GM12865 (cell line): ENCODE data around the gene RNPEPL1.
A peak's percentile ranks its signal among the peaks of the same experiment; 100 is the strongest.

Experiments
- DNase-seq: peaks from one replicate; pipeline ENCODE4 v3.0.0; 2010; ENCODE audit warnings: low read depth
- H3K4me3 ChIP-seq: 2 replicates; pipeline ENCODE4 v1.5.1; 2011; ENCODE audit warnings: mild to moderate bottlenecking, low read depth, low read length, control low read depth
- TF ChIP-seq, protein P1 (sequence below): IDR thresholded peaks from 2 replicates; pipeline ENCODE4 v1.5.1; 2011; ENCODE audit warnings: low read length, control low read depth, low read depth, inconsistent platforms; ENCODE audit not compliant: insufficient read depth; ENCODE audit errors: missing control alignments

The RNPEPL1 gene

DNA sequence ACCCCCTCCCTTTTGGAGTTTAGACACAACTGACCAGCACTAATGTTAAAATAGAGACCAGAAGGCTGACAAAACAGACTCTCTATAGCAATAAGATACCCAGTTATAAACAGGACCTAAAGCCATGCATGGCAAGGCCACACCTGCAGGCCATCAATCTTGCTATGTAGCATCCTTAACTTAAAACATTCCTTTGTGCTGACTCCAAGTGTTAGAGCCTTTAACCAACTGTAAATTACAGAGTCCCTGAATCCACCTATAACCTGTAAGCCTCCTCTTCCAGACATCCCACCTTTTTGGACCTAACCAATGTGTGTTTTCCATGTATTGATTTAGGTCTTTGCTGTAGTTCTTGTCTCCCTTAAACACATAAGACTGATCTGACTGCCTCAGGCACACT, 28.4 kb upstream of the RNPEPL1 start:
- TF ChIP-seq, protein P1, sequence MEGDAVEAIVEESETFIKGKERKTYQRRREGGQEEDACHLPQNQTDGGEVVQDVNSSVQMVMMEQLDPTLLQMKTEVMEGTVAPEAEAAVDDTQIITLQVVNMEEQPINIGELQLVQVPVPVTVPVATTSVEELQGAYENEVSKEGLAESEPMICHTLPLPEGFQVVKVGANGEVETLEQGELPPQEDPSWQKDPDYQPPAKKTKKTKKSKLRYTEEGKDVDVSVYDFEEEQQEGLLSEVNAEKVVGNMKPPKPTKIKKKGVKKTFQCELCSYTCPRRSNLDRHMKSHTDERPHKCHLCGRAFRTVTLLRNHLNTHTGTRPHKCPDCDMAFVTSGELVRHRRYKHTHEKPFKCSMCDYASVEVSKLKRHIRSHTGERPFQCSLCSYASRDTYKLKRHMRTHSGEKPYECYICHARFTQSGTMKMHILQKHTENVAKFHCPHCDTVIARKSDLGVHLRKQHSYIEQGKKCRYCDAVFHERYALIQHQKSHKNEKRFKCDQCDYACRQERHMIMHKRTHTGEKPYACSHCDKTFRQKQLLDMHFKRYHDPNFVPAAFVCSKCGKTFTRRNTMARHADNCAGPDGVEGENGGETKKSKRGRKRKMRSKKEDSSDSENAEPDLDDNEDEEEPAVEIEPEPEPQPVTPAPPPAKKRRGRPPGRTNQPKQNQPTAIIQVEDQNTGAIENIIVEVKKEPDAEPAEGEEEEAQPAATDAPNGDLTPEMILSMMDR = no peak

GRCh38 chr2:240551288-240551687, 17.0 kb upstream of the RNPEPL1 start:
- TF ChIP-seq, protein P1 = no peak
- H3K4me3 ChIP-seq = no peak overlapping the region
- no peak for DNase-seq

More for the DNA sequence above, 28.4 kb upstream of the RNPEPL1 start:
- DNase-seq = no peak
- H3K4me3 ChIP-seq = no peak overlapping the region

DNA sequence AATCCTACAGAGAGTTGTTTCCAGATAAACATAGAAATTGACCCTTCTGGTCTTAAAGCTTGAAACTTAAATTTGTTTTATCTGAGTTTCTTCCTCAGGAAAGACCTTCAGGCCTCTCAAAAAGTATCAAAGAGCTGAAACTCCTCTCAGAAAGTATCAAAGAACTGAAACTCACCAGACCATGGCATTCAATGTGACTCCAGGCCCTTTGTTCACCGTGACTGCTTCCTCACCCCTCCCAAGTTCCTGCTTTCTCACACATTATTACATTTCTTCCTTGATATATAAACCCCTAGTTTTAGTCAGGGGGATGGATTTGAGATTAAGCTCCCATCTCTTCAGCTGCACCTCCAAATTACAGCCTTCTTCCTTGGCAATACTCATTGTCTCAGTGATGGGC, 16.5 kb upstream of the RNPEPL1 start:
- H3K4me3 ChIP-seq = no peak overlapping the region
- TF ChIP-seq, protein P1 = no peak
- peak; percentile 37 for DNase-seq

DNA sequence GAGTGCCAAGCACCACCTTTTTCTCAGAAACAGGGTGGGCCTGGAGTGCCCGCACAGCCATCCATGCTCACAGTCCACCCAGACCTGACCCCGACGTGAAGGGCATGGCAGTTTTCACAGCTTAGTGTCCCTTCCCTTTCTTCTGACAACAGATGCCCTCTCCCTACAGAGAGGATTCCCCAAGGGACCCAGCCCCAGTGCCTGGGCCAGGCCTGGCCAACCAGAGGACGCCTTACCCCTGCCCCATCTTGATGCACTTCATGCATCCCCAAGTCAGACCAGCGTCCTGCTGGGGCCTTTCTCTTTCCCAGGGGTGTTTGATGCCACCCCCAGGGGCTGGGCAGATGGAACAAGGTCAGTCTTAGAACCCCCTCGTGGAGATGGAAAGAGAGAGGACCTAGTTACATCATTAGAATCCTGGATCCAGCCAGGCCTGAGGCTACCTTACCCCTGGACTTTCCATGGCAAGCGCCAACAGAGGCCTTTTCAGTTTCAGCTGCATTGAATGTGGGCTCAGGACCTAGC, 14.3 kb upstream of the RNPEPL1 start:
- no peak for DNase-seq
- TF ChIP-seq, protein P1 = no peak

DNA sequence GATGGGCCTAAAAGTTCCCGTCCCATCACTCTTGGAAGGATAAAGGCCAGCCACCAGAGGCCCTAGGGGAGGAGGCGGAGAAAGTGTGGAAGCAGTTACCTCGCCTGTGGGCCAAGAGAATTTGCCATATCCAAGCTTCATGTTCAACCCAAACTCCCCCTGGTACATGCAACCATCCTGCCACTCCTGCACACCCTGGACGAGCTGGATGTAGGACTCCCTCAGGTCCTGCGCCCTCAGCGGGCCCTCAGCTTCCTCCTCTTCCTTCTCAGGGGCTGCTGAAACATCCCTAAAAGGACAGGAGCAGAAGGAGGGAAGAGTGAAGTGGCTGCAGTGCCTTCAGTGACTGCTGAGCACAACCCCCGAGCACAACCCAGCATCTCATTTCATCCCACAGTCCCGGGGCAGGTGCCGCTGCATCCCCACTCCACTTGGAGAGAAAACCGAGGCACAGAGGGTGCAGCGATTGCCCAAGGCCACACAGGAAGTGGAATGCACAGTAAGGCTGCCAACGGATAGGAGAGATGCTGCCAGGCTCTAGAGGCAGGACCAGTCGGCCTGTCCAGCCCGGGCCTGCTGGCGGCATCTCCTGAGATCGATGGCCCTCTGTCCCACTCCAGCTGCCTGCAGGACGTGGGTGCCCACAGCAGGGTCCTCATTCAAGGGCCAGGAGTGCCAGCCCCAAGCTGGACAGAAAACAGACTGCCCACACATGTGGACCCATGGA, 13.4 kb upstream of the RNPEPL1 start:
- no peak for DNase-seq
- TF ChIP-seq, protein P1 = no peak
- H3K4me3 ChIP-seq = no peak overlapping the region

More for the DNA sequence above, 14.3 kb upstream of the RNPEPL1 start:
- no peak overlapping the region for H3K4me3 ChIP-seq

DNA sequence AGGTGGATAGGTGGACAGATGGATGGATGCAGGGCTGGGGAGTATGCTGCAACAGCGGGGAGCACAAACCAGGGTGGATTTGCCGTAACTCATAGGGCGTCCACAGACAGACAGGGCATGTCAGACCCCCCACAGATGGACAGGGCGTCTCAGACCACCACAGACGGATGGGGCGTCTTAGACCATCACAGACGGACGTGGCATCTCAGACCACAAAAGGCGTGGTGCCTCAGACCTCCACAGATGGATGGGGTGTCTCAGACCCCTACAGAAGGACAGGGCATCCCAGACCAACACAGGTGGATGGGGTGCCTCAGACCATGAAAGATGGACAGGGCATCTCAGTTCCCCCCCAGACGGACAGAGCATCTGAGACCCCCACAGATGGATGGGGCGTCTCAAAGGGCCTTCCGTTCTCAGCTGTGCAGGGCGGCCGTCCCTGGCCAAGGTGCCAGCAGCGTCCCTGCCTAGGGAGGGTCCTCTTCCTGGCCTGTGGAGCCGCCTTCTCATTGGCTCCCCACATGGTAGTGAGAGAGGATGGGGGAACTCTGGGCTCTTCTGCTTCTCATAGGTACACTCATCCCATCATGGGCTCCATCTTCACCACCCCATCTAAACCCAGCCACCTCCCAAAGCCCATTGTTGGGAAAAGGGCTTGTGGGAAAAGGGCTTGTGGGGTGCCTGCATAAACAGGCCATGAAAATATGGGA, 12.6 kb upstream of the RNPEPL1 start:
- no peak for DNase-seq
- H3K4me3 ChIP-seq = no peak overlapping the region
- TF ChIP-seq, protein P1 = no peak
